ENCODE measurements around the gene MMD2.
"Not testable (repeated sequence)": the region's sequence is repeated elsewhere in the genome, so short reads cannot be mapped to it uniquely, and the experiment has no call there.

GRCh38 chr7:4975626-4976025 lies 16.6 kb upstream of the MMD2 start:
- TF ChIP-seq, protein P1, sequence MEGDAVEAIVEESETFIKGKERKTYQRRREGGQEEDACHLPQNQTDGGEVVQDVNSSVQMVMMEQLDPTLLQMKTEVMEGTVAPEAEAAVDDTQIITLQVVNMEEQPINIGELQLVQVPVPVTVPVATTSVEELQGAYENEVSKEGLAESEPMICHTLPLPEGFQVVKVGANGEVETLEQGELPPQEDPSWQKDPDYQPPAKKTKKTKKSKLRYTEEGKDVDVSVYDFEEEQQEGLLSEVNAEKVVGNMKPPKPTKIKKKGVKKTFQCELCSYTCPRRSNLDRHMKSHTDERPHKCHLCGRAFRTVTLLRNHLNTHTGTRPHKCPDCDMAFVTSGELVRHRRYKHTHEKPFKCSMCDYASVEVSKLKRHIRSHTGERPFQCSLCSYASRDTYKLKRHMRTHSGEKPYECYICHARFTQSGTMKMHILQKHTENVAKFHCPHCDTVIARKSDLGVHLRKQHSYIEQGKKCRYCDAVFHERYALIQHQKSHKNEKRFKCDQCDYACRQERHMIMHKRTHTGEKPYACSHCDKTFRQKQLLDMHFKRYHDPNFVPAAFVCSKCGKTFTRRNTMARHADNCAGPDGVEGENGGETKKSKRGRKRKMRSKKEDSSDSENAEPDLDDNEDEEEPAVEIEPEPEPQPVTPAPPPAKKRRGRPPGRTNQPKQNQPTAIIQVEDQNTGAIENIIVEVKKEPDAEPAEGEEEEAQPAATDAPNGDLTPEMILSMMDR (IDR thresholded peaks at IDR 0.05; ENCODE audit: low read depth, low read length, poor library complexity, severe bottlenecking), result not testable (repeated sequence)
- not testable (repeated sequence) for TF ChIP-seq EZH2phosphoT487 (IDR thresholded peaks at IDR 0.05; ENCODE audit: borderline replicate concordance, low read length)
